HTR-8/SVneo (cell line): Measurements from ENCODE around the gene EPB41L2.
"Not testable (repeated sequence)": the region's sequence is repeated elsewhere in the genome, so short reads cannot be mapped to it uniquely, and the experiment has no call there.

ENCODE experiments used
- DNase-seq: peaks from one replicate; pipeline ENCODE4 v3.0.0; 2011; ENCODE audit warnings: low spot score, mixed read lengths; ENCODE audit not compliant: insufficient read length
- FAIRE-seq: peaks from 2 replicates; lab custom pipeline; 2011; peaks lifted over from hg19 to GRCh38; lab: Jason Lieb, UNC

Gene EPB41L2

DNA sequence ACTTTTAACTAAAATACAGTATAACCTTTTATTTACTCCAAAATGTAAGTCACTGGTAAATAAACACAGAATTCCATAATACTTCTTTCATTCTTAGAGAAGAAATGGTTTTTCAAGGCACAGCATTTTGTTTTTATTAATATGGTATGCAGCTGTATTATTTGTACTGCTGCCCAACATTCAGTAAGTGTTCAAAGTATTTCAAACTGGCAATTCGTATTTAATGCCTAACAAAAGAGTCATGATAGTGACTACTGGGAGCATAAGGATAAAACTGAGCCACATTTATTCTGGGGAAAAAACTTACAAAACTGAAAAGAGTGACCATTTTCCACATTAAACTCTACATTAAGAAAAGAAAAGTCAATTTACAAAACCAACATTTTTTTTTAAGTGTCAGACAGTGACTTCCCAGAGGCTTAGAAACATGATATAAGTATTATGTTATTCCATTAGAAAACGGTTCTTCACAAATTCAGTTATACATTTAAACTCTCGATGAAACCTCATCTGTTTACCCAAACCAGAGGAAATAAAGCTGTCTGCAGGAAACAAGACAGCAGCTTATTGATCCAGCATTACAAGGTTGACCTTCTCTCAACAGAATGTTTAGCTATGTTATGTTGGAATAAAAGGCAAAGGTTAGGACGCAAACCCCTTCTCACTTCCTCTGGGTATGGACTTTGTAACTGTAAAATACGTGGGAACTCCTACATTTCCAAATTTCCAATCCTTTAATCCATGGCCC lies 24.3 kb downstream of the EPB41L2 start:
- no peak for FAIRE-seq
- DNase-seq, result no peak

DNA sequence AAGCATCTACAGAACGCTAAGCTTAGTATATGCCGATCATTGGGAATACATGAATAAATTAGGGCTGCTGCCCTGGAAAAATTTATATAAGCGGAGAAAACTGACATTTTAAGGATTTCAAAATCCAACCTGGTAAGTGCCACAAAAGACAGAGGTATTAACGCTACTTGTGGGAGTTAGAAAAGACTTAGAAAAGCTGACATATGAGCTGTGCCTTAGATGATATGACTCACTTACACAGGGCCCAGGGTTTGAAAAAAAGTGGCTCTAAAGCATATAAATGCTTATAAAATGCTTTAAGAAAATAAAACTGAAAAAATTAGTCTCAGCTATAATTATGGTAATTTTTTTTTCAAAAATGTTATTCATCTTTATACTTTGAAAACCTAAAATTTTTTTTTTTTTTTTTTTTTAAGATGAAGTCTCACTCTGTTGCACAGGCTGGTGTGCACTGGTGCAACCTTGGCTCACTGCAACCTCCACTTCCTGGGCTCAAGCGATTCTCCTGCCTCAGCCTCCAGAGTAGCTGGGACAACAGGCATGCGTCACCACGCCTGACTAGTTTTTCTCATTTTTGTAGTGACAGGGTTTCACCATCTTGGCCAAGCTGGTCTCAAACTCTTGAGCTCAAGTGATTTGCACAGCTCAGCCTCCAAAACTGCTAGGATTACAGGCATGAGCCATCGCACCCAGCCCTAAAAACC lies 25.7 kb downstream of the EPB41L2 start:
- FAIRE-seq (no peak), DNase-seq (no peak)

DNA sequence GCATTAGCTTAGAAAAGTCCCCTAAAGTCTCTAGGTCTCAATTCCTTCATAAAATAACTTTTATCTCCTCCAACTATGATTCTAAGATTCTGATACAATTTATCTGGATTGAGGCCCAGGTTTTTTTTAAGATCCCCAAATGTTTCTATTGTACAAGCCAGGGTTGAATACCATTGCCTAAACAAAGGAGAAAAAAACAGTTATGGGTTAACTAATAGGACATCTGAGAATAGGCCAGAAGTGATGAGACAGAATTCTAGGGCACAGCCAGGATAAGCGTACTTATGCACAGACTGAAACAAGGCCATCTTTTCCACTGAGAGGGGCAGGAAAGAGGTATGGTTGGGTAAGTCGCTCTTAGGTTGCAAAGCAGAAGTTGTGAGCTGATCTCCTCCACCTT lies 26.4 kb downstream of the EPB41L2 start:
- DNase-seq, result no peak

DNA sequence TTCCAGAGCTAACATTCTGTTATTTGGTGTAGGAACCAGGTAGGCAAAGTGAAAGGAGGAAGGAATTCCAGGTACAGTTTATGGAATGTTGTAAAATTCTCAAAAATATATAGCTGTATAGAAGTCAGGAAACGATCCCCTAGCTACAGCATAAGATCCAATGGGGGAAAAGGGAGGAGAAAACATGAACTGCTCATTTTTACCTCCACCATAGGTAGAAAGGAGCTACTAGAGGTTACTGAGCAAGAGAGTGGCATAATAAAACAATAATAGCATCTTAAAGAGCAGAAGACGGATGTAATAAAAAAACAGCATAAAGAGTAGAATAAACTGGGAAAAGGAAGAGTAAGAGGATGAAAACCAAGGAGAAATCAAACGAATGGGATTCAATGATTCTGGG lies 26.9 kb downstream of the EPB41L2 start:
- FAIRE-seq, result no peak

More for the DNA sequence above, 26.4 kb downstream of the EPB41L2 start:
- FAIRE-seq, result no peak

DNA sequence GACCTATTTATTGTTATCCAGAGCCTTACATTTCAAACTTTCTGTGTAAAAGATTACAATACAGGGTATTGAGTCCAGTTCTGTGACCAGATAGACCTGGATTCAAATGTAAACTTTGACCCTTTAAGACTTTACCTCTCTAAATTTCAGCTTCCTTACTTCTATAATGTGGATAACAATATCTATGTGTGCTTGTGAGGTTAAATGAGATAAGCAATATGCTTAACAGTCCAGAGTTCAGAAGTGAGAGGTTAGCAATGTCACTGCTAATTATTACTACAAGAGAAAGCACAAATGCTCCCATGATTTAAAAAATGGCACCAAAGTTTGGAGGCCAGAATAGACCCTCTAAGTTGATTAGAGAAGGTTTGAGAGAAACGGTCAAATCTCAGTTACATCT lies 27.5 kb downstream of the EPB41L2 start:
- FAIRE-seq, result no peak

More for the DNA sequence above, 26.9 kb downstream of the EPB41L2 start:
- no peak for DNase-seq

DNA sequence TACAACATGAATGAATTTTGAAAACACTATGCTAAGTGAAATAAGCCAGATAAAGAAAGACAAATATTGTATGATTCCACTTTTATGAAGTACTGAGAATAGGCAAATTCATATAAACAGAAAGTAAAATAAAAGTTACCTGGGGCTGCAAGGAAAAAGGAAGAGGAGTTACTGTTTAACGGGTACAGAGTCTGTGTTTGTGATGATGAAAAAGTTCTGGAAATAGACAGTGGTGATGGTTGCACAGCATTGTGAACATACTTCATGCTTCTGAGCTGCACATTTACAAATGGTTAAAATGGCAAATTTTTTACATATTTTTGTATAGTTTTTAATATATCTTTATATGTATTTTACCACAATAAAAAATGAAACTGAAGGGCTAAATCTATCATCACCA lies 29.4 kb downstream of the EPB41L2 start:
- FAIRE-seq (no peak), DNase-seq (no peak)

More for the DNA sequence above, 27.5 kb downstream of the EPB41L2 start:
- no peak for DNase-seq

DNA sequence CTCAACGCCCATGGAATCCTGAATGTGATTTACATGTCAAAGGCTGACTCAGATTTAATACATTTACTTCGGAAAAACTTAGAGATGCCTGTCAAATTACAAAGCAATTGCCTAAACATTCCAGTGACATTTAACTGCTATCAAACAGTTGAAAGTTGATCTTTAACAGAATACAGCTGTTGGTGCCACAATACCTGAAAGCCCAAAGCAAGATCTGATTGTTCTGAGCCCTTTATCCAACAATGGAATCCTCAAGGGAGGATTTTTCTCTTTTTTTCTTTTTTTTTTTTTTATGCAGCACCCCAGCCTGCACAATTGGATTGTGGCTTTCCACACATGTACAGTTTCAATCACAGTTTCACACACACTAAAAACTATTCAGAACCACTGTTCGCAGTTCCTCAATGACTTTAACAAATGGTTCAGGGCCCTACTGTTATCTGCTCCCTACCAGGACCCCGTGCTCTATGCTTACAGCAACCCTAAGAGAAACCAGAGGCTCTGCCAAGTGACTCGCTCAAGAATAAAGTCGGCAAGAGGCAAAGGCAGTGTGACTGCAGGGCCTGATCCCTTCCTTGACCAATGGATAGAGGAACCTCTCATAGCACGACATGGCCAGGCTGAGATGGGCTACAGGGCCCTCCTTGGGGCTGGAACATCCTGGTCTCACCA lies 33.3 kb downstream of the EPB41L2 start:
- no peak for FAIRE-seq
- no peak for DNase-seq

DNA sequence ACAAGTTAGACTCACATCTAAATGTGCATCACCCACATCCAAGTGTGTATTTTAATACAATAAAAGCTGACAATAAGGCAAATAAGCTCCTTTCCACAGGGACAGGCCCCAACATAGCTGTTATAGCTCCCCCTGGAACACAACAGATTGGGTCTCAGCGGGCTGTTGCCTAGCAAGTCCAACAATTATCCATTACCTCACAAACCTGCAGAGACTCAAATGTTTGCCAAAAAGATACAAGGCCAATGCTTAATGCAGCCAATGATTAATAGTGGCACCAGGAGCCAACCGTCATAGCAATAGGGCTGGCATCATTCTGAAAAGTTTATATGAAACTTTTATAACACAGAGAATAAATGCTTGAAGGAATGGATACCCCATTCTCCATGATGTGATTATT lies 35.7 kb downstream of the EPB41L2 start:
- no peak for FAIRE-seq
- no peak for DNase-seq

DNA sequence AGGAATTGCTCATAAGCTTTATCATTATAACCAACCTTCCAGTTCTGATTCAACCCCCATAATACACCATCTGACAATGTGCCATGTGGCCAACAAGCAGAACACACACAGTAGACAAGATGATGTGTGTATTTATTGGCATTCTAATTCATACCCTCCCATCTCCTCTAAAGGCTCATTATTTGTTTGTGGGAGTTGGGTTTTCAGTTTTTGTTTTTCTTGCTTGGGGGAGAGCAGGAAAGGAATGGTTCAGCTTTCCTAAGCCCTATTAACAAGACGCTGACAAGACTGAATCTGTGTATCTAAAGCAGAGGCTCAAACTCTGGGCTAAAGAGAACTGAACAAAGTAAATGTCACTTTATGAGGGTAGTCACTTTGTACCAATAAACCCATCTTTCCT lies 36.8 kb downstream of the EPB41L2 start:
- FAIRE-seq (no peak), DNase-seq (no peak)

DNA sequence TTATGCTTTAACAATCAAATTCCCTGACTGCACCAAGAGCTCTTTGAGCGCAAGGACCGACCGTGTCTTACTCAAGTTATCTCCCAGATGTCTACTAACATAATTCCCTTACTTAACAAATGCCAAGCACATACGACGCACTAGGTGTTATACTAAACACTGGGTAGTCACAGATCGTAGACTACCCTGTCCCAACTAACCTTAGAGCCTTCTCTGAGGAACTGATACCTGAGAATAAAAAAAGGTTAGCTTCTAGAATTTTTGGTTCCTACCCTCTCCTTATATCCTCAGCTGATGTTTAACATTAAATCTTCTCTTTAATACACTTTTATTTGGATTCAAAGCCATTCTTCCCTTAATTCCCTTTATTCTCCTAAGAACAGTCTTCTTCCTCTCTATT lies 38.5 kb downstream of the EPB41L2 start:
- DNase-seq, result no peak
- FAIRE-seq, result no peak

DNA sequence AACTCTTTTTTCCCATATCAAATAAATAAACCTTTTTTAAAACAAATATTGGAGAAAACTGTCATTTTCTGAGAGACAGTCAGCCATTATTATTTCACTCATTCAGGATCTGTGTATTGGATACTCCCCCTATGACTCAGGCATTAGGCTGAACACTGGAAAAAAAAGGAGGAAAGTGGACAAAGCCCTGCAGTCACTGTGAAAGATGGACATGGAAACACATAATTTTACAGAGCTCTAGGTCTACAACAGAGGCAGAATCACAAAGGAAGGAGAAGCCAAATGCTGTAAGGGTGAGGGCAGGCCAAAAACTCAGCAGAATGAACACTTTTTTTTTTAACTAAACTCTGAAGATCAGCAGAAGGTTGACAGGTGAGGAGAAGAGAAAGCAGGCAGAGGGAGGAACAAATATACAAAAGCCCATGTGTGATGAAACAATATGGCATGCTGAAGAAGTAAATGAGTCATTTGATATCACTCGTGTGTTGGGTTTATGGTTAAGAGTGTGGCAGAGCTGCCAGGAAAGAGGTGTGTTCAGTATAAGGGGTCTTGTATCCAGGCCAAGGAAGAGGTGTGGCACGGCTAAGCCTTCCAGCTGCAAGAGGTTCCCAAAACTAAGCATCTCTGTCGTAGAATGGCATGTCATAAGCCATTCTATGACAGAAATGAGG lies 39.1 kb downstream of the EPB41L2 start:
- DNase-seq (peak; percentile 12), FAIRE-seq (peak; percentile 73)

DNA sequence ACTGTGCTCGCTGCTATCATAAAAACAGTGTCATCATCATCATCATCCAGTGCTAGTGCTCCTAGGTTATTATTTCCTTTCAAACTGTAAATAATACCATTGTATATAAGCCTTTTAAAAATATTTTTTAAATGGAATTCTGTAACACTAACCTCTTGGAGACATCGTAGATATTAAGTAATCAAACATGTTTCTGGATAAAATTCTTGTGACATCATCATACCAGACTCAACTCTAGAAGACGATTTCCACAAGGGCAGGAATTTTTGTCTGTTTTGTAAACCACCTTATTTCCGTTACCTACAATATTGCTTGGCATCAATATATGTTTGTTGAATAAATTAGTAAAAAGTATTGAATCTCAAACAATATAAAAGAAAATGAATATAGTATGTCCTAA lies 40.4 kb downstream of the EPB41L2 start:
- DNase-seq, result no peak
- FAIRE-seq, result no peak

DNA sequence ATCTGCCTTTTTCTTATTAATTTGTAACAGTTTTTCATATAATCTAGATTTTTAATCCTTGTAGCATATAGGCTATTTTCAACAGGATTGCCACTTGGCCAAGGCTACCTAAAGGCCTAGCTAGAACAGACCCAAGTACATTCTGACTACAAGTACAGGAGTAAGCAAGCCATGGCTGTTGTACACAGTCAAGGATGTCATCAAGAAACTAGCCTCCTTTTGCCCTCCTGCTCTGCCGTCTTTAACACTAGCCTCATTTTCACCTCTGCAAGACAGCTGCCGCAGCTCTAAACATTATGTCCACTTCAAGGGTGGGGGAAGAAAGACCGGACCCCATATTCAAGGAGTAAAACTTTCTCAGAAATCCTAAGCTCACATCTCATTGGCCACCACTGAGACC lies 45.1 kb downstream of the EPB41L2 start:
- FAIRE-seq (no peak), DNase-seq (no peak)

DNA sequence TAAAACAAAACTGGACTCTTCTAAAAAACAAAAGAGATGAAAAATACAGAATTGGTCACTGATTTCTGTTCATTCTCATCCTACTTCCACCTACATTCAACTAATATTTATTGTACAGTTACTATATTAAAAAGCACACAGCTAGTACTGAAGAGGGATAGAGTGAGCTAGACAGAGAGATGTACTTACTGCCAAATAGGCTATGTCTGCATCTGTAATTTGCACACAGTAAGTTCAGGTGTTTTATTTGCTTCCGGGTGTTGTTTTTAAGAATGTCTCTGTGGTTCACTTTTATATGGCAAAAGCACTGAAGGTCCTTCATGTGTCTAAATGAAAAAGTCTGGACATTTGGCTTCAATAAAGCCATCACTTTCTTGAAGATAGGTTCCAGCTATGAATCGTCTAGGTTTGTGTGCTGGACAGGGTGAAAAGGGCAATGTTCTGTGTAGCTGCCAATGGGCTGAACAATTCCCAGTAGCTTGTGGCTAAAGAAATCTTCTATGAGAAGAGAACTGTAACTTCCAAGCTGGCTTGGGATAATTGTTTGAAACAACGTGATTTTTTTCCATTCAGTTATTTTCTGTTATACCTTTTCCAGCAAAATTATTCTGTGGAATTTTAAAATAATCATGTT lies 47.3 kb downstream of the EPB41L2 start:
- FAIRE-seq (no peak), DNase-seq (no peak)

DNA sequence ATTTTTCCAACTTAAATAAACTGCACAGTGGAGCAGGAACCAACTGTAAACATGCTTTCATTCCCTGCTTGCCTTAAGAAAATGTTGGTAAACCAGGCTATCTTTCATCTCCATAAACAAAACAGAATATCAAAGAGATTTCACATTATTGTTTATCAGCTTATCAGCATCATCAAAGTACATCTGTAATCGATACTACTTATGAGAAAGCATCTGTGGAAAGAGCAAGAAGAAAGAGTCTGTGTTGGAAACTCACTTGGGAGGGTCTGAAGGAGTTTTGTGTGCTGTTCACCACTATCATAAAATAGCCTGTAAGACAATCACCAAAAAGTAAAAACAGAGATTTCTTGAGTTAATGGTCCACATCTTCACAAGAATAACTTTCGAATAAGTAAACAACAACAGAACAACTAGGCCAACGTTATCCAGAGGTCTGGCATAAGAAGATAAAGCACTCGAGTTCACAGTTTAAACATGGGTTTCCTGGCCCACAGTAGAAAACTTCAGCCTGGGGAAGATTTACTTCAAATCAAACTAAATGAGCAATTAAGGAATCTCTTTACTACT lies 47.9 kb downstream of the EPB41L2 start:
- FAIRE-seq (no peak), DNase-seq (no peak)

DNA sequence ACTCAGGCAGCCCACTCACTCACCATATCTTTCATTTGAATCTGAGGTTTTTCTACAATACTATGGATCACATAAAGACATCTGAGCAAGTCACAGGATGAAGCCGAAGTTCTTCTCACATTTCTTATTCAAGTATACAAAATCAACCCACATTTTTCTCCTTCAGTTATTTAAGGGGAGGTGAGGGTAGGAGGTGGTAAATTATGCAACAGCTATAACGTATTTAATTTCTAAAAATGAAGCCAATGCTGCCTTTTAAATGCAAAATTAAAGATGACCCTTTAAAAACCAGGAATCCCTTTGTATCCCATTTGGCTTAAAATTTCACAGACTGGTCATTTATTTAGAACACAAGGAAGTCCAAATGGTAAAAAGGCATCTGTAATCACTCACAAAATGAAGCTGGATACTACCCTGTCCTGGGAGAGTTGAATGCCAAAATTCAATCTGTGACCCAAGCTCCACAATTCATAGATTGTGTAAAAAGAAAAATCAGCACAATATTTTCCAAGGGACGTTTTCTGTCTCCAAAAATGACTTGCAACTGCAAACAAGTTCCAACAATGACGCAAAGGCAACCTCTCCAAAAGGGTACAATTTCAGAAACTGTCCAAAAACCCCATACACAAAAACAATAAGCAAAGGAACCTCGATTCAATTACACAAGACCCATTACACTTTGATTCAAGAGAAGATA lies 48.8 kb downstream of the EPB41L2 start:
- FAIRE-seq (no peak), DNase-seq (no peak)

DNA sequence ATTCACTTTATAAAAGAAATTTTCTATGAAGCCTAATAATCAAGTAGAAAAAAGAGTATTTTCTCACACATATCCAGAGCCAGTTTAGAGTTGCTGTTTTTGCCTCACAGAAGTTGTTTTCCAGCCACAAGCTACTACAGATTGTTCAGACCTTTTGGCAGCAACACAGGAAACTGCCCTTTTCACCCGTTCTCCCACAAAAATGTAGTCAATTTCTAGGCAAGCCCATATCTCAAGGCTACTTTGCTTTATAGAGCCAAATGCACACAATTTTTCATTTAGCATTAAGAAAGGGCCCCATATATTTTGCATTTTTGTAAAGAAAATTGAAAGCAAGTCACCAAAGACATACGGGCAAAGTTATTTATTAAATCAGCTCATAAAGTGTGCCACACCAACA lies 49.5 kb downstream of the EPB41L2 start:
- no peak for FAIRE-seq
- DNase-seq, result peak; percentile 54

DNA sequence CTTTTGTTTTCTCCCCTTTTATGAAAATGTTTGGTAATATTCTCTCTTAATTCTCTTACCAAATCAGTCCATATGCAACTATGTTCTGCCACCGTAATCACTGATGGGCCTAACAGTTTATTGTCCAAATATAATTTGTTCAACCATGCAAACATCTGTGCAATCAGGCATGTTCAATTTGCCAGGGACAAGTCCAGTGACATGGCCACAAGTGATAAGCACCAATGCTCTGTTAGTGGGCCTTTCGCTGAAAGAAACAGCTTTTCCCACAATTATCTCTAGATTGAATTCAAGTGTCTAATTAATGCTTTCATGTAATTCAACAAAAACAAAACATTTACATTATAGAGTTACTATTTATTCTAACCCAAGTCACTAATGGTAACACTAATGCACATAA lies 53.3 kb downstream of the EPB41L2 start:
- DNase-seq, result no peak
- no peak for FAIRE-seq

DNA sequence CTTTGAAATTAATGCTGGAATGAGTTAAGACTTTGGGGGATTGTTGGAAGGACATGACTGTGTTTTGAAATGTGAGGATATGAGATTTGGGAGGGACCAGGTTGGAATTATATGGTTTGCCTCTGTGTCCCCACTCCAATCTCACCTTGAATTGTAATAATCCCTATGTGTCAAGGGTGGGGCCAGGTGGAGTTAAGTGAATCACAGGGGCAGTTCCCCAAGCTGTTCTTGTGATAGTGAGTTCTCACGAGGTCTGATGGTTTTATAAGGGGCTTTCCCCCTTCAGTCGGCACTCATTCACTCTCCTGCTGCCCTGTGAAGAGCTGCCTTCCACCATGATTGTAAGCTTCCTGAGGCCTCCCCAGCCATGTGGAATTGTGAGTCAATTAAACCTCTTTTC lies 54.1 kb downstream of the EPB41L2 start:
- DNase-seq, FAIRE-seq: not testable (repeated sequence)
